ENCODE data around the gene DCAF8.
"Not testable (repeated sequence)": the region's sequence is repeated elsewhere in the genome, so short reads cannot be mapped to it uniquely, and the experiment has no call there.

Gene DCAF8

GRCh38 chr1:160261893-160262794 is at the start of gene DCAF8:
Gene DCAF8, minus strand, starts transcription at chr1:160262549. Its CDS starts 18,541 bp downstream, at chr1:160244008.
- peak; percentile 98 for DNase-seq

GRCh38 chr1:160309571-160309970 is 47.2 kb upstream of the DCAF8 start:
- no peak for DNase-seq

- DNase-seq = no peak
These were observed 46.8 kb upstream of the DCAF8 start for GRCh38 chr1:160309185-160309557.

DNA sequence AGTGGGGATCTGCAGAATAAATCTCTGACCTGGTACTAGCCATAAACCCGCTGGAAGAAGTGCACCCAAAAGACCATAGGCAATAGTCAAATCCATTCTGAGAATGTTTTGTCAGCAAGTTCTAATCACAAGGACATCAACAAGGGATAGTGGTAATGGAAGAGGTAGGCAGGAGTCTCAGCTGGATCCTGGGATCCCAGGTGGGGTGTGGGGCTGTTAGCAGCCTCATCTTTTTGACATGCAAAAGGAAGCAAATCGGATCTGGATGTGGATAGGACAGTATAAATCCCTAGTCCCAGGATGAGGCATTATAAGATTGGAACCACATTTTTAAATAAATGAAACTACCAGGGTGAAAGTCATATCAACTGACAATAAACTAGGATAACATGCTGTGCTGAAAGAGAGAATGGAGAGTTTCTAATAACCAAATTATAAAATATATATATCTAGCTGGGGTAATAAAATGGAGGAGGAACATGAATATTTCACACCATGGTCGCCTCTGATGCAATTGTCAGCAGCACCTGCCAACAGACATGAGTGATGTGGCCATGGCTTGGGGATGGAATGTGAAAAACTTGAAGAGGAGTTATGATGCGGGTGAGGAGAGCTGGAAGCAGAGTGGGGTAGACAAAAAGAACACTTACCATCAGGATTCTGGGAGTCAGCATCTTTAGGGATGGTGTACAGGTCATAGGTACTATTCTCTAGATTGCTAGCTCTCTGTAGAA is 46.3 kb upstream of the DCAF8 start:
- DNase-seq = no peak

DNA sequence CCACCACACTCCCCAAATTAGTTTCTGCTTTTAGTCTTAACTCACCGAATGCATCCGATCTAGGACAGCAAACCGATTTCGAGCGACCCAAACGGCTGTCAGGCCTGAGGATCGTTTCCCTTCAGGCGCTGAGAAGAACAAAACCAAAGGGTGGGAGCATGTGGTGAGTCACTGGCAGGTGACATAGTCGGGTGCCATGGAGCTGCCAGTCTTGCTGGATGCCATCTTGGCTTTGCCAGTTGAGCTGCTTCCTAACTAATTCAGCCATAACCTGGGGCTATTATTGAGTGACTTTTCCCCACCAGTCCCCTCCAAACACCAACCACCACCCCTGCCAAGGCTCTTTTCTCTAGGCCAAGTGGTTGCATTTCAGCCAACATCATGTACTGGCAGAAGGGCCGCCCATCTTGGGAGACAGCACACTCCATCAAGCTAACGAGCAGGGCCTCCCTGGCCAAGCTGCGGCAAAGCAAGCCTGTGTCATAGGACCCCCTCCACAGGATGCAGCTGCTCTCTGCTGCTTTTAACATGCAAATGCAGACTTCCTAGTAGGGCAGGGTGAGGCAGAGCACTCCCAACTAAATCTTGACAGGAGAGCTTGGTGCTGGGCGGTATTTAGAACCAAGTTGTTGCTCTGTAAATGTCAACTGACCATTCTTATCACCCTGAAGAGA is 44.9 kb upstream of the DCAF8 start:
- DNase-seq = no peak

DNA sequence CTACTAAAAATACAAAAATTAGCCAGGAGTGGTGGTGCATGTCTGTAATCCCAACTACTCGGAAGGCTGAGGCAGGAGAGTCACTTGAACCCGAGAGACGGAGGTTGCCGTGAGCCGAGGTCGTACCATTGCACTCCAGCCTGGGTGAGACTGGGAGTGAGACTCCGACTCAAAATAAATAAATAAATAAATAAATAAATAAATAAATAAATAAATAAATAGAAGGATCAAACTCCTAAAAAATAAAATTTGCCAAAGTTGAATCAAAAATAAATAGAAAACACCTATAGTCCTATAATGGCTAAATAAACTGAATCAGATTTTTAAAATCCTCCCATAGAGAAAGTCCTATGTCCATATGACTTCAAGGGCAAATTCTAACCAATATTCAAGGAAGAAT is 37.8 kb upstream of the DCAF8 start:
- DNase-seq = no peak

GRCh38 chr1:160296036-160296435 is 33.7 kb upstream of the DCAF8 start:
- DNase-seq = no peak

GRCh38 chr1:160293020-160293968 is 30.9 kb upstream of the DCAF8 start:
- no peak for DNase-seq

DNA sequence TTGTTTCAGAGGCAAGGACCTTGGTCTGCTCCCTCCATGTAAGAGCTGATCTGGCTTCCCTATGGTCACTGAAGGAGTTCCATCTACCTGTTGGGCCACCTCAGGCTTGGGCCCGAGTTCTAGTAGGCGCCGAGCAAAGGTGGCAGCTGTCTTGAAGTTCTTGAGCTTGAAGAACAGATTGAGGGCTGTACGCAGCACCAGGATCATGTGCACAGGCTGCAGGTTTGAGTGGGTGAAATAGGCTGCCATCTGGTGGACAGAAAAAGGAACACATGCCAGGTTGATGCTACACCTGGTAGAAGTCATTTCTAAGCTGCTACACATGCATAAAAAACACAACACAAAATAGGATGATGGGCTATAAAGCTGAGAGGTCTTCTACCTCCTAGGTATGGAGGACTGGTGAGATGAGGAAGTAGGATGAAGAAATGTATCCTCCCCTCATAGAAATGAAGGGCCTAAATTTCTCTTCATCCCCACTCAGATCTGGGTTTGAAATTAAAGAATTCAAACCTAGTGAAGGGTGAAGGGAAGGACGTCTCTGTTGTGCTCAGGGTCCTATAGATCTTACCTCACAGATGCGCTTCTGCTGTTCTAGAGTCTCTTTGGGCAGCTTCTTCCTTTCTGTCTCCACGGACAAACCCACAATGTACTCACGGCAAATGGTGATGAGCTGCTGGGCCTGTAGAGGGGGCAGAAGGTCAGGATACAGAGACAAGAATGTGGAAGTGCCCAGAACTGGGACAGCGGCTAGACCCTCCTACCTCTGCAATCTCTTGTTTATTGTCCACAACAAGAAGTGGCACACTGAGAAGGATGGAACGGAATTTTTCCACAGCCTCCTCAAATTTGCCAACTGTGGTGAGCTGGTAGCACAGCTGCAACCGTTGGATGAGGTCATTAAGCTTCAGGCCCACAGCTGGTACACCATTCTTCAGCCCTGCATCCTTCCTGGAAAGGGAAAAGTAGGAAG is 29.2 kb upstream of the DCAF8 start:
- peak; percentile 55 for DNase-seq

DNA sequence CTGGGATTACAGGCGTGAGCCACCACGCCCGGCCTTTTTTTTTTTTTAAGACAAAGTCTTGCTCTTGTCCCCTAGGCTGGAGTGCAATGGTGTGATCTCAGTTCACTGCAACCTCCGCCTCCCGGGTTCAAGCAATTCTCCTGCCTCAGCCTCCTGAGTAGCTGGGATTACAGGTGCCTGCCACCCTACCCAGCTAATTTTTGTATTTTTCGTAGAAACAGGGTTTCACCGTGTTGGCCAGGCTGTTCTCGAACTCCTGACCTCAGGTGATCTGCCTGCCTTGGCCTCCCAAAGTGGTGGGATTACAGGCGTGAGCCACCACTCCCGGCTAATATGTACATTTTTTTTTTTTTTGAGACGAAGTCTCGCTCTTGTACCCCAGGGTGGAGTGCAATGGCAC is 25.4 kb upstream of the DCAF8 start:
- not testable (repeated sequence) for DNase-seq

DNA sequence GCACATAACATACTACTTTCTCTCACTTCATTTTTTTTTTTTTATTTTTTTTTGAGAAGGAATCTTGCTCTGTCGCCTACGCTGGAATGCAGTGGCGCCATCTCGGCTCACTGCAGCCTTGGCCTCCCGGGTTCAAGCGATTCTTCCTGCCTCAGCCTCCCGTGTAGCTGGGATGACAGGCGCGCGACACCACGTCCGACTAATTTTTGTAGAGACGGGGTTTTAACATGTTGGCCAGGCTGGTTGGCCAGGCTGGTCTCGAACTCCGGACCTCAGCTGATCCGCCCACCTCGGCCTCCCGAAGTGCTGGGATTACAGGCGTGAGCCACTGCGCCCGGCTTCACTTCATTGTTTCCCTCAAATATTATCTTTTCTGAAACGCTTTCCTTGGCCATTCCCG is 23.2 kb upstream of the DCAF8 start:
- DNase-seq = no peak

- peak; percentile 94 for DNase-seq
These were observed 22.5 kb upstream of the DCAF8 start, which contains the start of gene PEX19 for GRCh38 chr1:160284782-160285344. Gene PEX19, minus strand, starts transcription at chr1:160285133. Its CDS starts 9 bp downstream, at chr1:160285124.

- DNase-seq = peak; percentile 5
These were observed 22.0 kb upstream of the DCAF8 start for GRCh38 chr1:160284220-160284781.

- DNase-seq = no peak
These were observed 20.5 kb upstream of the DCAF8 start for GRCh38 chr1:160282807-160283206.

DNA sequence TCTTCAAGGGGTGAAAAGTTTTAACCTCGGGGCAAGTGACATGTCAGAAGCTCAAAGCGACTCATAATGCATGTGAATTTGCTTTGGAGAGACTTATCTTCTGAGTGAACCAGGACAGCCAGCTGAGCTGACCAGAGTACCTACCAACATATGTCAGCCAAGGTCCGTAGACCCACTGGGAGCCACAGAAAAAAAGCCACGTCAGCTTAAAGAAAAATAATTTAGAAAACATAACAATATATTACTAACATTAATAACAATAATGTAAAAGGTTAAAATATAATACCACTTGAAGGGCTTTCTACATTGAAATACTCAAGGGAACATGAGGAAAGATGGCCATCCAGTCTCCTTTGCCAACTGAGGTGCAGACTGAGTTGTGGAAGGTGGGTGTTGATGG is 15.6 kb upstream of the DCAF8 start:
- no peak for DNase-seq

DNA sequence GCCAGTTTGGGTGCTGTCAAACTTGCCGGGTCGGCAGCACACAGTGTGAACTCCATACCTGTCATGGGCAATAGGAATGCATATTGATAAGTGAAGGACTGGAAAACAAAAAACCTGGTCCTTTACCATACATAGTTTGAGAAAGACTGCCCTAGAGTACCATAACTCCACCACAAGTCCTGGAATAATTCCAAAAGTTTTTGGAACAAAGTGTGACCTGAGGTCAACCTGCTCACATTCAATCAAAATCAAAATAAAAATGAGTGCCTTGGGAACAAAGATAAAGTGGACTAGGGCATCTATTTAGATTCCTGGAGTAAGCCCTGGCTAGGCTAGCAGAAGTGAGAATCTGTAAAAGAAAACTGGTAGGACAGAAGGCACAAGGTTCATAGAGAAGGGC is 15.0 kb upstream of the DCAF8 start:
- DNase-seq = no peak

- no peak for DNase-seq
These were observed 8.7 kb upstream of the DCAF8 start for GRCh38 chr1:160271025-160271424.

DNA sequence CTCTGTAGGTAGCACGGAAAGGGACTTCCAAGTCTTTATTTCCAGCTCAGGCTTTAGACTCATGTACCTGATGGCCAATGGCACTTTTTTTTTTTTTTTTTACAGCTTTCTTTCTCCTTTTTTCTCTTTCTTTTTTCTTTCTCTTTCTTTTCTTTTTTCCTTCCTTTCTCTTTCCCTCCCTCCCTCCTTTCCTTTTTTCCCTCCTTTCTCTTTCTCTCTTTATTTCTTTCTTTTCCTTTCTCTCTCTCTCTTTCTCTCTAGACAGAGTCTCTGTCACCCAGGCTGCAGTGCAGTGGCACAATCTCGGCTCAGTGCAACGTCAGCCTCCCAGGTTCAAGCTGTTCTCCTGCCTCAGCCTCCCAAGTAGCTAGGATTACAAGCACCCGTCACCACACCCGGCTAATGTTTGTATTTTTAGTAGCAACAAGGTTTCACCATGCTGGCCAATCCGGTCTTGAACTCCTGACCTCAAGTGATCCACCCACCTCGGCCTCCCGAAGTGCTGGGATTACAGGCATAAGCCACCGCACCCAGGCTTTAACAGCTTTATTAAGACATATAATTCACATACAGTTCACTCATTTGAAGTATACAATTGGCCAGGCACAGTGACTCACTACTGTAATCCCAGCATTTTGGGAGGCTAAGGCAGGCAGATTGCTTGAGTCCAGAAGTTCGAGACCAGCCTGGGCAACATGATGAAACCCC is 5.1 kb upstream of the DCAF8 start:
- no peak for DNase-seq

DNA sequence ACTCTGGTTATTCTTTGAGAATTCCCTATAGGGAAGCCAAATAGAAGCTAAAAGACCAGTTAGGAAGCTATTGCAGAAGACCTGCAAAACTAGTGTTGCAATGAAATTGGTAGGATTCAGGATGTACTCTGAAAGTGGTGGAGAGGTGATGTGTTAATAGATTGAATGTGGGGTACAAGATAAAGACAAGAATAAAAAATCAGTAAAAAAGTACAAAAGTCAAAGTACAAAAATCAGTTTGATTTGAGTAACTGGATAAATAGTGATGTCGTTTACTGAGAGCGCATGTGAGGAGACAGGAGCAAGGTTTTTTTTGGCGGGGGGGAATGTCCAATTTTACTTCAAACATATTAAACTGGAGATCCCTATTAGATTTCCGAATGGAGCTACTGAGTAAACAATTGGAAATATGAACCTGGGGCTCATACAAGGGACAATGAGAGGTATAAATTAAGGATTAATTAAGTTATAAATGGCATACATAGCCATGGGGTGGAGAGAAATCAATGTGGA is 2.5 kb upstream of the DCAF8 start:
- DNase-seq = no peak

DNA sequence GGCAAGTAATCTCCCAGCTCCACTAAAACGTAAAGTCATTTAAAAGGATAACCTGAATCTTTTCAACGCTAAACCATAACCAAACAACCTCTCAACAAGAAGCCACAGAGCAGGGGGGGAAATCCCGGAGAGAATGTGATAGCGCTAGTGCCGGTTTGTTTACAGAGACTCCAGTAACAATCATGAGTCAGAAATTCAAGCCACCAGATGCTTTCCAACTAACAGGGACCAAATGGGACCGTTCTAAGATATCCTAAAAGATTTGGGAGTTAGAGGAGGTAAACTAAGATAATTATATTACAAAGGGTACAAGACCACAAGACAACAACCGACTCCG is 825 bp downstream of the DCAF8 start:
- DNase-seq = peak; percentile 78
